NCI-H1105 (cell line): ENCODE measurements around the gene SFTPB.
"Not testable (repeated sequence)": the region's sequence is repeated elsewhere in the genome, so short reads cannot be mapped to it uniquely, and the experiment has no call there.

Source experiments
- DNase-seq: peaks from one replicate; lab custom pipeline; 2025; lab: John Stamatoyannopoulos, UW

The SFTPB gene

DNA sequence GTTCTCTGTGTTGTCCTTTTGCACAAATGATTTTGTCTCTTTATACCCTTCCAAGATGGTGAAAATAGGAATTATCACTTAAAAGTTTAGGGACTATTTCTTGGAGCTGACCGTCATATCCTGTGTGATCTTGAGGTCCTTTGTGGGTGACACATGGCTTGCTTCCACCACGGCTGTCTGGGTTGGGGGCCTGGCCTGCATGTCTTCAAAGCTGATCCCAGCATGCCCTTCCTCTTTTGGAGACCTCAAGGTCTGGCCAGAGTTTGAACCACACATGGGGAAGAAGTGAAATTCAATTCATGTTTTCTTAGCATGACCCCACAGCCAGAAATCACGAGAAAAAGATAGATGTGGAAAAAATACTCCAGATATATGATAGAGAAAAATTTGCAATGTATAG is 14.0 kb downstream of the SFTPB start:
- DNase-seq = no peak

GRCh38 chr2:85652056-85652455 is 15.9 kb downstream of the SFTPB start:
- no peak for DNase-seq

GRCh38 chr2:85651097-85651496 is 16.9 kb downstream of the SFTPB start:
- no peak for DNase-seq

- no peak for DNase-seq
Observed at GRCh38 chr2:85650456-85650855, 17.5 kb downstream of the SFTPB start.

- DNase-seq = no peak
Observed at GRCh38 chr2:85649201-85650190, 18.5 kb downstream of the SFTPB start.

- no peak for DNase-seq
Observed at GRCh38 chr2:85648619-85649018, 19.4 kb downstream of the SFTPB start.

DNA sequence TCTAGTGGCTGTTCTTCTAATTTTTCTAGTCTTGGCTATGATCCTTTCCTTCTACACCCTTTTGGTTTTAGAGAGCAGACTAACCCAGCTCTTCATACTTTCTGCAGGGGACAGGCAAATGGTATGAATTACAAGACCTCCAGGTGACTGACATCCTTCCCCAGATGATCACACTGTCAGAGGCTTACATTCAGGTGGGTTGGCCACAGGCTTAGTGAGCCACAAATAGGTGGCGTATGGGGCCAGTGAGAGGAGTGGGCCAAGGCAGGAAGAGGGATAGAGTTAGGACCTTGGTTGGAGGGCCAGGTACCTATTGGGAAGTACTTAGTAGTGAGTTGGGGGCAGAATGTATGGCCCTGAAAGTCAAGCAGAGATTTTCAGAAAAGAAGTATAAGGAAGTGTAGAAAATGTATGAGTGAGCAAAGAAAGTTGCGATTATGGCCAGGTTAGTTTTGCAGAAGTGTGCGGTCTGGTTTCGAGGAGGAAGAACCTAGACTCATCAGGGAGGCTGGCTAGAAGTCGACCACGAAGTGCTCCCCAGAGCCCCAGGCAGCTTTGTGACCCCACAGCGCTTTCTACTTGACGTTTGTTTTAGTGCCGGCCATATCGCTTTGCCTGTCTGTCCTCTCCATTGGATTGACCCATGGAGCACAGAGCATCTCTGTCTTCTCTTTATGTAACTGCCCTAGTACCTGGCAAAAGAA is 20.0 kb downstream of the SFTPB start:
- no peak for DNase-seq

- DNase-seq = no peak
Observed at GRCh38 chr2:85646166-85646565, 21.8 kb downstream of the SFTPB start.

DNA sequence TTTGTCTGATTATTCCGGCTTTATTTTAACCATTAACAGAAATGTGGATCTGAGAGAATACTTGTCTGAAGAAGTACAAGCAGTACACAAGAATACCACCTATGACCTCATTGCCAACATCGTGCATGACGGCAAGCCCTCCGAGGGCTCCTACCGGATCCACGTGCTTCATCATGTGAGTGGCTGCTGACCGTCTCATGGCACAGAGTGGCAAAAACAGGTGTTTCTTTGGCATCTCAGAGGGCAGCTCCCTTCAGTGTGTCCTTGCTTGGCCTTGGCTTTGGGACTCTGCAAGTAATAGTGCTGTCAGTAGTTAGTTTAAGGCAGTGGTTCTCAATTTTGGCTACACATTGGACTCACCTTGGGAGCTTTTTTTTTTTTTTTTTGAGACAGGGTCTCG is 23.1 kb downstream of the SFTPB start:
- no peak for DNase-seq

GRCh38 chr2:85642725-85643124 is 25.3 kb downstream of the SFTPB start:
- no peak for DNase-seq

DNA sequence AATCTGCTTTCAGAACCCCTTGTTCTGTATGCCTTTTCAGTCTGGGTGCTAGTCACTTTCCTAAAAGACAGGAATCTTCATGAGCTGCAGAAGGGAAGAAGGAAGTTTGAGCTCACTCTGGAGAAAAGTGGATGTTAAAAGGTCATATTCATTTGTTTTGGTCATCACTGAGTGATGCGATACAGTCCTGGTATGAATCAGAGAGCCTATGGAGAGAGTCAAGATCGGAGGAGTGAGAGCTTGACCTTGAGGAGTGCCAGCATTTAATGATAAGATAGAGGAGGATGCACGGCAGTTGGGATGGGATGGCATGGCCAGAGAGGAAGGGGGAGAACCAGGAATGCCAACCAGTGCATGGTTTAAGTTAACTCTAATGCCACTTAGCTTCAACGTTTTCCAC is 32.4 kb downstream of the SFTPB start:
- no peak for DNase-seq

DNA sequence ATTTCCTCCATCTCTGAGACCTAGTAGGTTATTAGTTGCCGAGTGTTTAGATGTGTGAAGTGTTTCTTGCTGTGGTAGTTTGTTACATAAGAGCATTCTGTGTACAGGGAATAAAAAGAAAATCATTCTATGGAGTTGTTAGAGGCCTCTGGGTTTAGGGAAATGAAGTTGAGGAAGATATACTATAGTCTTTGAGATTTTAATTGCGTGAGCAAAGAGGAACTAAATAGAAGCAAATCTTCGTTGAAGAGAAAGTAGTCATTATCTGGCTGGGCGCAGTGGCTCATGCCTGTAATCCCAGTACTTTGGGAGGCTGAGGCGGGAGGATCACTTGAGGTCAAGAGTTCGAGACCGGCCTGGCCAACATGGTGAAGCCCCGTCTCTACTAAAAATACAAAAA is 33.0 kb downstream of the SFTPB start:
- no peak for DNase-seq

GRCh38 chr2:85631316-85631715 is 36.7 kb downstream of the SFTPB start:
- no peak for DNase-seq

DNA sequence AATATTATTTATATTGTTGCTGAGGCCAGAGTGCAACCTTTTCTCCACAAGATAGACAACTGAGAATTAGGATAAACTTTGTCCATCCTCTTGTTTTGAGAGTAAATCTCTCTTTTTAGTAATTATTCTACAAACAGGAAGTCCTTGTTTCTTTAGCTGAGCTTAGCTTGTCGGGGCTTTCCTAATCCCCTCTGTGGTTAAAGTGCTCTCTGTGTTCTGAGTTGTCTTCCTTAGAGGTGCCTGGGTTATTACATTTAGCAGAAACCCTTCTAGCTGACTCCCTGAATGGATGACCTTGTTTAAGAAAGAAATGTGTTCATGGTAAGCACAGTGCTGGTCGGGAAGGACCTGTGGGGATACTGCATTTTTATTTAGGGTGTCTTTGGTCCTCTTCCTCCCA is 39.3 kb downstream of the SFTPB start:
- no peak for DNase-seq

GRCh38 chr2:85623991-85624390 is 44.0 kb downstream of the SFTPB start:
- DNase-seq = no peak

GRCh38 chr2:85621338-85621737 is 46.7 kb downstream of the SFTPB start:
- no peak for DNase-seq

DNA sequence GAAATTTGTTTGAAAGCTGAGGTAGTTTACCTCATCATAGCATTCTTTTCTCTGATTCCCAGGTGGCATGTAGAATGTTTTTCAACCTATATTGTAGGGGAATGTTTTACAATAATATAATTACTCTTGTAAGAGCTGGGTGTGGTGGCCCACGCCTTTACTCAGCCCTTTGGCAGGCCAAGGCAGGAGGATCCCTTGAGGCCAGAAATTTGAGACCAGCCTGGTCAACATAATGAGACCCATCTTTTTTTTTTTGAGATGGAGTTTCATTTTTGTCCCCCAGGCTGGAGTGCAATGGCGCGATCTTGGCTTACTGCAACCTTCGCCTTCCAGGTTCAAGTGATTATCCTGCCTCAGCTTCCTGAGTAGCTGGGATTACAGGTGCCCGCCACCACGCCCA is 48.4 kb downstream of the SFTPB start:
- DNase-seq = no peak

GRCh38 chr2:85617723-85618122 is 50.3 kb downstream of the SFTPB start:
- DNase-seq = not testable (repeated sequence)

DNA sequence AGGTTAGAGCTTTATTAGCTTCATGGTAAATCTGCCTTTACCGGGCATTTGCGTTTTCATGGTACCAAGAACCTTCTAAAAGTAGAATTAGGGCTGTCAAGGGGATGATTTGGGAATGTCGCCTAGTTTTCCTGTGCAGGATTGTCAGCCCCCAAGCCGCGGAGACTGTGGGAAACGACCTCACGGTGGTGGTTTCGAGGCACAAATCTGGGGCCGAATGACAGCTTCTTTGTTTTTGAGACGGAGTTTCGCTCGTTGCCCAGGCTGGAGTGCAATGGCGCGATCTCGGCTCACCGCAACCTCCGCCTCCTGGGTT is 52.6 kb downstream of the SFTPB start:
- no peak for DNase-seq

- not testable (repeated sequence) for DNase-seq
Observed at GRCh38 chr2:85614757-85615156, 53.2 kb downstream of the SFTPB start.

- no peak for DNase-seq
Observed at GRCh38 chr2:85613717-85614515, 54.1 kb downstream of the SFTPB start.
